ENCODE measurements around the gene FAM131B. TPM values are rescaled to one million over a fixed set of nuclear protein-coding genes. Genes with fewer than 3 reads are reported as not detected.

Gene FAM131B
- total RNA-seq, 1 experiment from 2014 or later: 17.3 TPM

GRCh38 chr7:143396625-143397556 lies 34.4 kb upstream of the FAM131B start:
- no peaks in the 10 kb centered on the region for H3K23me2 ChIP-seq (ENCODE audit: insufficient read length, low read depth, low read length, poor library complexity, severe bottlenecking)
- Mint-ChIP-seq H3K36me3 (ENCODE audit: insufficient read depth in 1 of 3, low read depth in 3 of 3) (peaks cover 68 to 98% (median 97%) of the 10 kb centered on the region in 3 experiments), H3K9me3 (no peaks in the 10 kb centered on the region), H3K4me1 (no peaks in the 10 kb centered on the region), H3K27ac (peak overlapping the region in 1 of 3 experiments; percentile 34; a peak in 1 of 7 replicates), H3K27me3 (ENCODE audit: low read depth) (peaks cover 2% of the 10 kb centered on the region; the same call in 1 of the 2 replicates), H3K4me3 (no peak overlapping the region)
- H2BK20ac ChIP-seq (ENCODE audit: low read depth, low read length, poor library complexity, severe bottlenecking): no peak overlapping the region
- H2BK5ac ChIP-seq (ENCODE audit: insufficient read length, low read length): no peak overlapping the region
- no peak overlapping the region for H4K8ac ChIP-seq (replicated peaks; ENCODE audit: insufficient read length, low read depth, low read length)
- H3K9ac ChIP-seq (ENCODE audit: extremely low read depth, insufficient read length, low read length): no peak overlapping the region
- no peak overlapping the region for H2AFZ ChIP-seq (ENCODE audit: low read length)
- no peak overlapping the region for H3K4me2 ChIP-seq (ENCODE audit: insufficient read depth, insufficient read length, low read length)
- H4K20me1 ChIP-seq (ENCODE audit: control insufficient read depth, insufficient read depth, insufficient read length): no peaks in the 10 kb centered on the region
- no peak overlapping the region for H3K56ac ChIP-seq (ENCODE audit: insufficient read length, low read depth, low read length)
- no peak overlapping the region for H3K23ac ChIP-seq (ENCODE audit: insufficient read length, low read depth, low read length)
- H2BK15ac ChIP-seq (ENCODE audit: low read depth, low read length): no peak overlapping the region
- no peaks in the 10 kb centered on the region for H3K79me2 ChIP-seq (ENCODE audit: insufficient read depth, low read length)
- no peak for TF ChIP-seq CTCF (conservative IDR thresholded peaks at IDR 0.05)
- no peak overlapping the region for H2BK12ac ChIP-seq (ENCODE audit: insufficient read length, low read depth, low read length)
- H4K5ac ChIP-seq (ENCODE audit: insufficient read length, low read depth, low read length): no peak overlapping the region
- DNase-seq: no peak
- no peaks in the 10 kb centered on the region for H3K27me3 ChIP-seq (ENCODE audit: insufficient read depth, low read length)
- no peak overlapping the region for H2BK120ac ChIP-seq (ENCODE audit: low read depth, low read length, poor library complexity, severe bottlenecking)
- H3K4ac ChIP-seq (ENCODE audit: low read depth, low read length): no peak overlapping the region
- no peaks in the 10 kb centered on the region for H3K79me1 ChIP-seq (ENCODE audit: insufficient read depth, low read depth, low read length, poor library complexity, severe bottlenecking)
- no peak overlapping the region for H3T11ph ChIP-seq (ENCODE audit: low read length)
- no peak overlapping the region for H2AK5ac ChIP-seq (ENCODE audit: insufficient read length, low read length)
- no peaks in the 10 kb centered on the region for H3K4me1 ChIP-seq (ENCODE audit: insufficient read depth, low read length)
- H3K9me3 ChIP-seq (ENCODE audit: control insufficient read depth, low read depth, low read length): no peaks in the 10 kb centered on the region
- WGBS (ENCODE audit: extremely low coverage, insufficient read length, low lambda C conversion rate): no CpG with 5 or more reads among the region's 28 CpGs
- no peak overlapping the region for H4K91ac ChIP-seq (ENCODE audit: insufficient read length, low read depth, low read length)
- no peak overlapping the region for H3K18ac ChIP-seq (ENCODE audit: insufficient read length, low read depth, low read length)
- no peak overlapping the region for H3K27ac ChIP-seq (ENCODE audit: insufficient read length, low read depth, low read length)
- no peak overlapping the region for H3K14ac ChIP-seq (ENCODE audit: insufficient read depth, low read length)
